HL-60 (cell line): ENCODE data around the gene VWA3B.

ENCODE experiments used
- DNase-seq, 2 experiments: peaks; one replicate each; pipeline ENCODE4 v3.0.0-alpha.2; 2010 to 2020; ENCODE audit warnings: low read depth in 1 of 2, low spot score in 1 of 2
- H3K27ac ChIP-seq: fragments of 250-450 bp; sonication (Bioruptor Pico); replicated peaks from 2 replicates; pipeline ENCODE4 v1.5.1; 2020; ENCODE audit warnings: mild to moderate bottlenecking, moderate library complexity
- H3K27me3 ChIP-seq: fragments of 250-450 bp; sonication (Bioruptor Pico); 2 replicates; pipeline ENCODE4 v1.5.1; 2021; ENCODE audit warnings: mild to moderate bottlenecking, moderate library complexity; ENCODE audit not compliant: insufficient read depth, poor library complexity, severe bottlenecking
- H3K4me3 ChIP-seq: replicated peaks from 2 replicates; pipeline ENCODE4 v1.5.1; 2011; ENCODE audit warnings: mild to moderate bottlenecking, control low read depth, low read length; ENCODE audit not compliant: insufficient read depth
- GABPA ChIP-seq: IDR thresholded peaks from 2 replicates; pipeline ENCODE4 v1.6.1; 2012; ENCODE audit warnings: low read depth
- POLR2AphosphoS5 ChIP-seq: IDR thresholded peaks from 2 replicates; pipeline ENCODE4 v1.6.1; 2012; ENCODE audit warnings: low read depth
- REST ChIP-seq: IDR thresholded peaks from 2 replicates; pipeline ENCODE4 v1.6.1; 2012; ENCODE audit warnings: low read depth; ENCODE audit not compliant: insufficient replicate concordance
- SPI1 ChIP-seq: IDR thresholded peaks from 2 replicates; pipeline ENCODE4 v1.6.1; 2012; ENCODE audit warnings: low read depth, mild to moderate bottlenecking, borderline replicate concordance
- TF ChIP-seq, protein P1 (sequence below): IDR thresholded peaks from one replicate; pipeline ENCODE4 v1.5.1; 2011; ENCODE audit warnings: low read length, control low read depth, inconsistent platforms; ENCODE audit not compliant: insufficient read depth

VWA3B gene

GRCh38 chr2:98085649-98086048, 1.3 kb upstream of the VWA3B start:
- H3K27me3 ChIP-seq = no peaks in the 10 kb centered on the region
- no peak overlapping the region for H3K4me3 ChIP-seq
- no peak for DNase-seq
- H3K27ac ChIP-seq = no peak overlapping the region
- TF ChIP-seq, protein P1, sequence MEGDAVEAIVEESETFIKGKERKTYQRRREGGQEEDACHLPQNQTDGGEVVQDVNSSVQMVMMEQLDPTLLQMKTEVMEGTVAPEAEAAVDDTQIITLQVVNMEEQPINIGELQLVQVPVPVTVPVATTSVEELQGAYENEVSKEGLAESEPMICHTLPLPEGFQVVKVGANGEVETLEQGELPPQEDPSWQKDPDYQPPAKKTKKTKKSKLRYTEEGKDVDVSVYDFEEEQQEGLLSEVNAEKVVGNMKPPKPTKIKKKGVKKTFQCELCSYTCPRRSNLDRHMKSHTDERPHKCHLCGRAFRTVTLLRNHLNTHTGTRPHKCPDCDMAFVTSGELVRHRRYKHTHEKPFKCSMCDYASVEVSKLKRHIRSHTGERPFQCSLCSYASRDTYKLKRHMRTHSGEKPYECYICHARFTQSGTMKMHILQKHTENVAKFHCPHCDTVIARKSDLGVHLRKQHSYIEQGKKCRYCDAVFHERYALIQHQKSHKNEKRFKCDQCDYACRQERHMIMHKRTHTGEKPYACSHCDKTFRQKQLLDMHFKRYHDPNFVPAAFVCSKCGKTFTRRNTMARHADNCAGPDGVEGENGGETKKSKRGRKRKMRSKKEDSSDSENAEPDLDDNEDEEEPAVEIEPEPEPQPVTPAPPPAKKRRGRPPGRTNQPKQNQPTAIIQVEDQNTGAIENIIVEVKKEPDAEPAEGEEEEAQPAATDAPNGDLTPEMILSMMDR = no peak
- no peak for TF ChIP-seq SPI1
- TF ChIP-seq POLR2AphosphoS5 = no peak
- no peak for TF ChIP-seq REST
- TF ChIP-seq GABPA = no peak

DNA sequence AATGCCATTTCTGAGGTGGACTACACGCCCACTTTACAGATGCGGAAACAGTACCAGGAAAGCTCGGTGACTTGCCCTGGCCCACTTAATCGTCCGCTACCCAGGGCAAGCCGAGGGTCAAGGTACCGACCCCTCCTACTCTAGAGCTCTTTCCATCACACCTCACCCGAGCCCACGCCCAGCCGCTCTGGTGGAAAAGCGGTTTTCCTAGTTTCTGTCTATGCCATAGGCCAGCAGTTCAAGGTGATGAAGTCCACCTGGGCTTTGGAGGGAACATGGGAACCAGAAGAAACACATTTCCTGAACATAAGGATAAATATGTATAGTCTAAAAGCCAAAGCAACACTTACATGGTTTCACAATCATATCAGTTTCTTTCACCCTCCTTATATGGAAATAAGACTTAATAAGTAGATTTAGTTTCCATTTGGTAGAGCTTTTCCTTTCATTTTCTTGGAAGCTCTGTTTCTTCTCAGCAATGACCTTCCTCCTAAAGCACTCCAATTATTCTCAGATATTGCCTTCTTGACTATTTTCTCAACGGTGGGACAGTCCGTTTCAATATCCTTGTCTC, 567 bp downstream of the VWA3B start:
- no peak overlapping the region for H3K4me3 ChIP-seq
- no peak for DNase-seq

DNA sequence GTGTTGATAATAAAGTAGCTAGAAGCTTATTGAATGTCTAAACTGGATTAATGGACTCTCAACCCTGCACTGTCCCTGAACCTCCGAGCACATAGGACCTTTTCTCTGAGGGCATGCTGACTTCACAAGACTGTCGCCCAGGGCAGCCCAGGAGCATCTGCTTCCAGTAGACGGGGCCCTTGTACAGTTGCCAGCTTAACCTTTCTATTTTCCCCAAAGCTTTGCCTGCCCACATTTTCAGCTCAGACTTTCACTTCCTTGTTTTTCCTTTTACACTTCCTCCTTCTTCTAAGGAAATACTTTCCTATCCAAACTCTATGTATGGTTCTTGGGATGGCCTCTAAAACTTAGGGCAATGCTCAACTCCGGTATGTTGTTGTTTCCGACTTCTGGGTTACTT, 1.3 kb downstream of the VWA3B start:
- no peaks in the 10 kb centered on the region for H3K27me3 ChIP-seq
- H3K27ac ChIP-seq = peak overlapping the region; percentile 5
- no peak overlapping the region for H3K4me3 ChIP-seq
- TF ChIP-seq, protein P1 = peak; percentile 18
- TF ChIP-seq GABPA (no peak), REST (no peak), POLR2AphosphoS5 (no peak), SPI1 (peak; percentile 98)
- peak; percentile 70 to 74 for DNase-seq

More for the DNA sequence above, 567 bp downstream of the VWA3B start:
- TF ChIP-seq, protein P1 = no peak
- no peak for TF ChIP-seq GABPA
- TF ChIP-seq POLR2AphosphoS5 = no peak
- no peak for TF ChIP-seq SPI1
- no peak for TF ChIP-seq REST
- peak overlapping the region; percentile 5; the same call in 1 of the 2 replicates for H3K27ac ChIP-seq
- H3K27me3 ChIP-seq = no peaks in the 10 kb centered on the region
